Esophagus muscularis mucosa (tissue), 4 donors: Measurements from ENCODE around the gene ISCA1. TPM values are rescaled to one million over a fixed set of nuclear protein-coding genes. Genes with fewer than 3 reads are reported as not detected.

Experiments
- DNase-seq: peaks from one replicate; pipeline ENCODE4 v3.0.0-alpha.2; 2017; ENCODE audit errors: extremely low spot score
- H3K27ac ChIP-seq, 4 donors: fragments of 200-600 bp; sonication (generic); replicated peaks in 1 of 4; 1 replicate in 3 of 4; 2 replicates in 1 of 4; pipeline ENCODE4 v1.5.1; 2016 to 2019; ENCODE audit warnings: mild to moderate bottlenecking in 1 of 4
- H3K27me3 ChIP-seq, 4 donors: fragments of 200-600 bp; sonication (generic); one replicate each; pipeline versions ENCODE4 v1.5.1 to v1.6.0; 2016 to 2019
- H3K36me3 ChIP-seq, 4 donors: fragments of 200-600 bp; sonication (generic); one replicate each; pipeline ENCODE4 v1.5.1; 2016 to 2019
- H3K4me1 ChIP-seq, 4 donors: fragments of 200-600 bp; sonication (generic); one replicate each; pipeline ENCODE4 v1.5.1; 2016 to 2019
- H3K4me3 ChIP-seq, 4 donors: fragments of 200-600 bp; sonication (generic); 1 replicate in 2 of 4; 2 replicates in 2 of 4; pipeline ENCODE4 v1.5.1; 2016 to 2019; ENCODE audit warnings: mild to moderate bottlenecking in 4 of 4, moderate library complexity in 1 of 4
- H3K9me3 ChIP-seq, 4 donors: fragments of 200-600 bp; sonication (generic); 1 replicate in 3 of 4; 2 replicates in 1 of 4; pipeline ENCODE4 v1.5.1; 2016 to 2019
- CTCF ChIP-seq, 3 experiments: fragments of 200-600 bp in 2 of 3; fragments of 450-650 bp in 1 of 3; sonication (generic) in 2 of 3; IDR thresholded peaks; one replicate each; pipeline ENCODE4 v1.5.1; 2017 to 2019; ENCODE audit warnings: antibody characterized with exemption in 3 of 3, mild to moderate bottlenecking in 2 of 3, moderate library complexity in 1 of 3
- EP300 ChIP-seq: sonication (generic); formaldehyde crosslinking; IDR thresholded peaks from one replicate; pipeline ENCODE4 v1.6.1; 2017; ENCODE audit warnings: antibody characterized with exemption
- POLR2A ChIP-seq: fragments of 450-650 bp; IDR thresholded peaks from one replicate; pipeline ENCODE4 v1.6.1; 2017; ENCODE audit warnings: antibody characterized with exemption, moderate library complexity, mild to moderate bottlenecking, low read depth
- POLR2AphosphoS5 ChIP-seq, 2 donors: sonication (generic); formaldehyde crosslinking; IDR thresholded peaks; one replicate each; pipeline ENCODE4 v1.6.1; 2017; ENCODE audit warnings: antibody characterized with exemption in 2 of 2
- WGBS: methylation state at CpG from one replicate; pipeline ENCODE4 v1.1.5; 2018; 5-methylcytosine and 5-hydroxymethylcytosine counted together
- intact Hi-C: fragments of 100-400 bp; cut with DNase I; formaldehyde crosslinking; loops from one replicate; pipeline ENCODE4 v1.15.1; 2023
- total RNA-seq, 4 donors: library from RNA; depleted of rRNA; stranded (reverse); fragments of >200 nt; gene quantifications; one replicate each; pipeline versions ENCODE4 v1.1.0 to v1.2.1, GENCODE V29; 2016

ISCA1 gene
- 10 to 100 TPM; 37.0 to 56.5 (median 40.5) TPM for total RNA-seq

- Histone ChIP-seq H3K9me3 (no peaks in the 10 kb centered on the region), H3K4me1 (peaks cover 26 to 50% (median 40%) of the 10 kb centered on the region in 4 donors), H3K36me3 (peaks cover 0 to 21% (median under 1%) of the 10 kb centered on the region in 4 donors), H3K27me3 (no peaks in the 10 kb centered on the region), H3K4me3 (peak within 1 kb of the TSS; percentile 86 to 98 (median 96)), H3K27ac (peak within 1 kb of the TSS; percentile 95 to 99 (median 98))
- TF ChIP-seq EP300, result no peak
- TF ChIP-seq POLR2AphosphoS5 (IDR thresholded peaks at IDR 0.05), result peak; percentile 75 to 96
- TF ChIP-seq CTCF (IDR thresholded peaks at IDR 0.05), result no peak
- peak; percentile 73 for TF ChIP-seq POLR2A
- peak; percentile 99 for DNase-seq
- intact Hi-C loops, result no loop called here
- 1% methylated on average over 13 of the region's 101 CpGs for WGBS
Measured at GRCh38 chr9:86282077-86282978, at the start of gene ISCA1. Gene ISCA1 (minus strand): TSS chr9:86282538. CDS start chr9:86282458, 80 bp downstream.

GRCh38 chr9:86330186-86330585 is 47.8 kb upstream of the ISCA1 start:
- Histone ChIP-seq H3K9me3 (no peaks in the 10 kb centered on the region), H3K4me1 (no peaks in the 10 kb centered on the region), H3K27ac (no peak overlapping the region), H3K4me3 (no peak overlapping the region), H3K27me3 (no peaks in the 10 kb centered on the region), H3K36me3 (peaks cover 22 to 94% (median 72%) of the 10 kb centered on the region in 4 donors)
- no peak for TF ChIP-seq POLR2A
- TF ChIP-seq CTCF (IDR thresholded peaks at IDR 0.05), result no peak
- no peak for TF ChIP-seq POLR2AphosphoS5 (IDR thresholded peaks at IDR 0.05)
- no peak for TF ChIP-seq EP300
- DNase-seq, result no peak
- WGBS, result 93% methylated on average over 5 of the region's 5 CpGs
- intact Hi-C loops, result no loop called here

GRCh38 chr9:86329649-86330048 is 47.3 kb upstream of the ISCA1 start:
- Histone ChIP-seq H3K4me1 (no peaks in the 10 kb centered on the region), H3K27me3 (no peaks in the 10 kb centered on the region), H3K9me3 (no peaks in the 10 kb centered on the region), H3K4me3 (no peak overlapping the region), H3K27ac (no peak overlapping the region), H3K36me3 (peaks cover 20 to 94% (median 73%) of the 10 kb centered on the region in 4 donors)
- 57% methylated on average over 1 of the region's 1 CpG for WGBS
- DNase-seq, result no peak
- intact Hi-C loops, result no loop called here
- TF ChIP-seq POLR2AphosphoS5 (IDR thresholded peaks at IDR 0.05) (no peak), POLR2A (no peak), EP300 (no peak), CTCF (IDR thresholded peaks at IDR 0.05) (no peak)

- H3K36me3 ChIP-seq, result peaks cover 34 to 97% (median 78%) of the 10 kb centered on the region in 4 donors
Measured at GRCh38 chr9:86328156-86328555, 45.8 kb upstream of the ISCA1 start.

More at GRCh38 chr9:86328156-86328555, 45.8 kb upstream of the ISCA1 start:
- intact Hi-C loops, result no loop called here
- Histone ChIP-seq H3K9me3 (no peaks in the 10 kb centered on the region), H3K27ac (no peak overlapping the region), H3K4me3 (no peak overlapping the region), H3K4me1 (no peaks in the 10 kb centered on the region), H3K27me3 (no peaks in the 10 kb centered on the region)
- 71% methylated on average over 4 of the region's 4 CpGs for WGBS
- no peak for DNase-seq
- TF ChIP-seq EP300, result no peak
- TF ChIP-seq POLR2AphosphoS5 (IDR thresholded peaks at IDR 0.05), result no peak
- TF ChIP-seq CTCF (IDR thresholded peaks at IDR 0.05), result no peak
- no peak for TF ChIP-seq POLR2A
